HG03469 (cell line): ENCODE results near the gene NPHP1.
A peak's percentile ranks its signal among the peaks of the same experiment; 100 is the strongest.
"Not testable (repeated sequence)": the region's sequence is repeated elsewhere in the genome, so short reads cannot be mapped to it uniquely, and the experiment has no call there.

Experiments
- ATAC-seq: cut with Tn5 transposase; IDR thresholded peaks from one replicate; pipeline ENCODE4 v1.9.1; 2021; ENCODE audit warnings: mild to moderate bottlenecking, moderate library complexity, moderate number of reproducible peaks; ENCODE audit not compliant: unreplicated experiment

The NPHP1 gene

DNA sequence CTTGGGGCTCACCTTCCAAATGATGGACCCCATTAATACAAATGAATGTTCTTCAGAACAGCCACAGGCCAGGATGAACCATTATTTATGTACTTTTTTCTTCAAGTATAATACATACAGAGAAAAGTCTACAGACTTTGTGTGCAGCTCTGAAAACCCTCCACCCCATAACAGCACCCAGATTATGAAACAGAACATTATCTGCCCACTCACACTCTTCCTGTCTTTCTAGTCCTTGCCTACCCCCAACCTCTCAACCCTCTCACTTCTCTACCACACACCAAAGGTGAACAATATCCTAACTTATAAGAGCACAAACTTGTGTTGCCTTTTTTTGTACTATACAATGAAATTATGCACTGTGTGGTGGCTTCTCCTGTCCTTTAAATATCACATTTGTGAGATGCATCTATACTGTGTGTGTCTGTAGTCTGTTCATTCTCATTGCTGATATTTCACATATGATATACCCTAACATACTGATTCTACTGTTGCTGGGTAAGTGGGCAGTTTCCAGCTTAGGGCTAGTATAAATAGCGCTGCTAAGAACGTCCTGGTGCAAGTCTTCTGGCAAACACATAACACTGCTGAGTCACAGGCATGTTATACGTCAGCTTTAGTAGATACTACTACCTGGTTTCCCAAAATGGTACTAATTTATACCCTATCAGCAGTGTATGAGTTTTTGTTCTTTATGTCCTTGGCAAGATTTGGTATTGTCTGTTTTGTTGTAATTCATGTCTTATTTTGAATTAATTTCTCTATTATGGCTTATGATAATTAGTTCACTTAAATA, 1.0 kb upstream of the NPHP1 start:
- no peak for ATAC-seq

GRCh38 chr2:110198016-110198415, 6.8 kb downstream of the NPHP1 start:
- no peak for ATAC-seq

DNA sequence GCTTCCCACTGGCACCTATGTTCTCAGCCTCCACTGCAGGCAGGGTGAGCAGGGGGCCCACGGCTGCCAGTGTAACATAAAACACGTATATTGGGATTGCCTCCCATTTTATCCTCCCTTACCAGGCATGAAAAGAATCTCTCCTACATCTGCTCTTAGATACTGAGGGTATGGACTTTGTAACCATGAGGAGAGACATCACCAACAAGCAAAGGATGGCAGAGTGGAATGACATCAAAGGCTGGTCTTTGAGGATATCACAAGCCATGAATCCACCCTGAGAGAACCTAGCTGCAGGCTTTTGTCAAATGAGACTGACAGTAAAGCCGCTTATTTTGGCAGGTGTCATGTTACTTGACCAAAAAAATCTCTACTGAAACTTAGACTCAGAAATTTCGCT, 7.4 kb downstream of the NPHP1 start:
- ATAC-seq = no peak

DNA sequence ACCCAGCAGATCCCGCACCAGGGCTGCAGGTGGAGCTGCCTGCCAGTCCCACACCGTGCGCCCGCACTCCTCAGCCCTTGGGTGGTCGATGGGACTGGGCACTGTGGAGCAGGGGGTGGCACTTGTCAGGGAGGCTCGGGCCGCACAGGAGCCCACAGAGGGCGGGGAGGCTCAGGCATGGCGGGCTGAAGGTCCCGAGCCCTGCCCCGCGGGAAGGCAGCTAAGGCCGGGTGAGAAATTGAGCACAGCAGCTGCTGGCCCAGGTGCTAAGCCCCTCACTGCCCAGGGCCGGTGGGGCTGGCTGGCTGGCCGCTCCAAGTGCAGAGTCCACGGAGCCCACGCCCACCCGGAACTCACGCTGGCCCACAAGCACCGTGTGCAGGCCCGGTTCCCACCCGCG, 14.6 kb downstream of the NPHP1 start:
- not testable (repeated sequence) for ATAC-seq

DNA sequence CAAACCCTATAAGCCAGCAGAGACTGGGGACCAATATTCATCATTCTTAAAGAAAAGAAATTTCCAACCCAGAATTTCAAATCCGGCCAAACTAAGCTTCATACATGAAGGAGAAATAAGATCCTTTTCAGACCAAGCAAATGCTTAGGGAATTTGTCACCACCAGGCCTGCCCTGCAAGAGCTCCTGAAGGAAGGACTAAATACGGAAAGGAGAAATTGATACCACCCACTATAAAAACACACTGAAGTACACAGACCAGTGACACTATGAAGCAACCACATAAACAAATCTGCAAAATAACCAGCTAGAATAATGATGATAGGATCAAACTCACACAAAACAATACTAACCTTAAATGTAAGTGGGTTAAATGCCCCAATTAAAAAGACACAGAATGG, 22.4 kb downstream of the NPHP1 start:
- ATAC-seq = no peak

- no peak for ATAC-seq
Measured at GRCh38 chr2:110180036-110180435, 24.8 kb downstream of the NPHP1 start.

- no peak for ATAC-seq
Measured at GRCh38 chr2:110173523-110173922, 31.3 kb downstream of the NPHP1 start.

DNA sequence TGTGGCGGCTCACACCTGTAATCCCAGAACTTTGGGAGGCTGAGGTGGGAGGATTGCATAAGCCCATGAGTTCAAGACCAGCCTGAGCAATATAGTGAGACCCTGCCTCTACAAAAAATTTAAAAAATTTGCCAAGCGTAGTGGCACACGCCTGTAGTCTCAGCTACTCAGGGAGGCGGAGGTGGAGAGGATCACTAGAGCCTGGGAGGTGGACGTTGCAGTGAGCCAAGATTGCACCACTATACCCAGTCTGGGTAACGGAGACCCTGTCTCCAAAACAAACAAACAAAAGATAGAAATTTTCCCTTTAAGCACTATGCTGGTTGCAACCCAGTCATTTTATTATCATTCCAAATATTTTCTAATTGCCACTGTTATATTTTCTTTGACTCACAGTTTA, 32.3 kb downstream of the NPHP1 start:
- no peak for ATAC-seq

- ATAC-seq = no peak
Measured at GRCh38 chr2:110170102-110170501, 34.7 kb downstream of the NPHP1 start.

- ATAC-seq = no peak
Measured at GRCh38 chr2:110167326-110168000, 37.4 kb downstream of the NPHP1 start.

DNA sequence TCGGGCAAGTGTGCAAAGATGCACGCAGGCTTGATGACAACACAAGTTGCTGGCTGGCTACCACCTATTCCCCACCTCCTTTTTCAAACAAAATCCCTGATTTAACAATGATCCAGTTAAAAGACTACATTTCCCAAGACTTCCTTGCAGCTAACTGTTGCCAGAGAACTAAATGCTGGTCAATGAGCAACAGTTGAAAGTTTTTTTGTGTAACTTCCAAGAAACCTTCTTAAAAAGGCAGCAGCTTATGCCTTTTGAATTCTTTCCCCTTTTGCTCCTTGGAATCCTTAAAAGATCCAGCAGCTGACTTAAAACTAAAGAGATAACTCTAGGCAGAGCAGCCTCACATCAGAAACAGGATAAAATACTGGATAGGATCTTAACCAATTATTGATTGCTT, 38.5 kb downstream of the NPHP1 start:
- ATAC-seq = no peak

DNA sequence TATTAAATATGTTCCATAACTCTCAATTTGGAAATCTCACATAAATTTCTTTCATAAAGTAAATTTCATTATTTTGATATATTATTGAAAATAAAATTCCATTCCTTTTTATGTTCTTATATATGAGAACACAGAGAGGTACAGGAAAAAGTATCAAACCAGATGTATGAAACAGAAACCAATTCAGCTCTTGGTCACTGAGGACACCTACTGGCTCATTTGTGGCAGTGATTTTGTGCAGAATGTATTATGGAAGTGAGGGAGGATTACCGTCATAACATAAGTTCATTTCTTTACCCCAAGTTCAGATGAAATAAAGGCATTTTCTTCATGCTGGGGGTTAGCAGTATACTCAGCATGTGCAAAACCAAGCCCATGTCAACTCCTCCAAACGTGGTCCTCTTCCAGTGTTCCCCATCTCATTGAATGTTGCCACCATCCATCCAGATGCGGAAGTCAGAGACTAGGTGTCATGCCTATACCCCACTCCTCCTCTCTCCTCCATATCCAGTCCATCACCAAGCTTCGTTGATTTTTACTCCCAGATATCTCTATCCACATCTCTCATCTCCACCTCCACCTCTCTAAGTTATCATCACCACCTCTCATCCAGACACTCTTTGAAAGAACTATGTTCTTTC, 47.5 kb downstream of the NPHP1 start:
- peak; percentile 69 for ATAC-seq

- ATAC-seq = not testable (repeated sequence)
Measured at GRCh38 chr2:110154828-110155227, 50.0 kb downstream of the NPHP1 start.

GRCh38 chr2:110154188-110154587, 50.6 kb downstream of the NPHP1 start:
- not testable (repeated sequence) for ATAC-seq

- ATAC-seq = no peak
Measured at GRCh38 chr2:110153416-110153815, 51.4 kb downstream of the NPHP1 start.

DNA sequence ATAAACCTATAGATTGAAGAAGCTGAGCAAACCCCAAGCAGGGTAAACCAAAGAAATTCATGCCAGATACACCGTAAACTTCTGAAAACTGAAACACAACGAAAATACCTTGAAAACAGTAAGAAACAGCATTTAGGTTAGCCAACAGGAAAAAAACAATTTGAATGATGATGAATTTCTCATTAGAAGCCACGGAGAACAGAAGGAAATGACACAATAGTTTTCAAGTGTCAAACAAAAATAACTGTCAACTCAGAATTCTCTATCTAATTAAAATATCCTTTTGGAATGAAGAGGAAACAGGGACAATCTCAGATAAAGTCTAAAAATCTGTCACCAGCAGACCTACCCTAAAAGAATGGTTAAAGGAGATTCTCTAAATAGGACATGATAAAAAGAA, 51.9 kb downstream of the NPHP1 start:
- ATAC-seq = no peak

DNA sequence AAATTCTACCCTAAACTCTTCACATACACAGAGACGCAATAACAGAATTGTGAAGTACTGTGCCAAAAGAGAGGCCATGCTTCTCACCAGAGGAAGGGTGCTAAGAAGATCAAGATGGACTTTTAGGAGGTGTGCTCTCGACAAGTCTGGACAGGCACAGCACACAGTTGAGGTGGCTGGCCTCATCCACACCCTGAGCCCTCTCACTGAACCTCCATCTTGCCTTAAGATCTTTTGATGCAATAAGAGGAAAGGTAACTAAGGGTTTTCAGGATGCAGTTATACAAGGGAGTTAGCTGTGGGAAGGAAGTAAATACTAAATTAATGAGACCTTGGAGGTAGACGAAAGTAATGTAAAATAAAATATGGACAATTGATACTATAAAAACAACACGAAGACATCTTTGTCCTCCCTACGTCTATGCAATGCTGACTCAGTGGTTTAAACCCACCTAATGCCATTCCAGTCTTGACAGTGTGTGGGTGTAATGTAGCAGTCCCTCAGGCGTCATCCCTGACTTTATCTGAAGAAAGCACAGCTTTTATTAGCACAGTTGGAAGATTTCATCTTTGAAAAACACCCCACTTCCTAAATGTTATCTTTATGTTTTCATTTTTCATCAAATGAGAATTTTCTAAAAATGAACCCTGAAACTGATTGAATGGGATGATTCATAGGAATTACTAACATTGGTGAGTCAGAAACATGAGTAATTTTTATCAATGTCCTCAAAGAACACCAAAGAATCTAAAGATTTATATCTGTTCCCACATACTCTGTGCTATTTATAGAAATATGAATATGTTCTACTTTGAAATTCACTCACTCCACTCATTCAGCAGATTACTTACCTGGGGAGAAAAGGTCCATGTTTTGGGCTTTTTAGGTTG, 55.2 kb downstream of the NPHP1 start:
- ATAC-seq = no peak

GRCh38 chr2:110146945-110147332, 57.9 kb downstream of the NPHP1 start:
- ATAC-seq = no peak

DNA sequence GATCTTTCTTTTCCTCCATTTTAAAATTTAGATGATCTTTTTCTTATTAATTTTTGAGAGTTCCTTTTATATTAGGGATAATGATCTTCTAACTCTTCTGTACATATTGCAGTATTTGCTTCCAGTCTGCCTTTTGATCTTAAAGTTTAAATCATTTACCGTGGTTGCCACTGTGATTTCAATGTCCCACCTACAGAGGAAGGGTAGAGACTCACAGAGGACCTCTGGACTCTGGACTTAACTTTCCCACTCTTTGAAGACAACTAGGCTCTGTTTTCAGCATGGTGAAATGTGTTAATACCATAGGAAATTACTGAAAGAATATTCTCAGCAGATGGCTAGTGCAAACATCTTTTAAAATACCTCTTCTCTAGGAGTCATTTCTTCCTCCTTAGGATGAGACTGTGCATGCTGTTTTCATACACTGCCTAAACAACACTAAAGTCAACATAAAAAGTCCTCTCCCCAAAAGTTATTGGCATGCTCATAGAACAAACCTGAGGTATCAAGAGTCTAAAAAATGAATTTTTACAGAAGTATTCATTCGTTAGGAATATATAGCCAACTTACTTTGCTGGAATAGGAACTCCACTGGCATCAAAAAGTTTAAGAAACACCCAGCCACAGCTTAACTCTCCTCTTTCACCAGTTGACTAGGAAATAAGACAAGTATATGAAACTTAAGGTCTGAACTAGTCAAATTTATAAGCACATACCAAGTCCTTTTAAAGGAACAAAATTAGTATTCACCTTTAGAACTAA, 58.4 kb downstream of the NPHP1 start:
- no peak for ATAC-seq

DNA sequence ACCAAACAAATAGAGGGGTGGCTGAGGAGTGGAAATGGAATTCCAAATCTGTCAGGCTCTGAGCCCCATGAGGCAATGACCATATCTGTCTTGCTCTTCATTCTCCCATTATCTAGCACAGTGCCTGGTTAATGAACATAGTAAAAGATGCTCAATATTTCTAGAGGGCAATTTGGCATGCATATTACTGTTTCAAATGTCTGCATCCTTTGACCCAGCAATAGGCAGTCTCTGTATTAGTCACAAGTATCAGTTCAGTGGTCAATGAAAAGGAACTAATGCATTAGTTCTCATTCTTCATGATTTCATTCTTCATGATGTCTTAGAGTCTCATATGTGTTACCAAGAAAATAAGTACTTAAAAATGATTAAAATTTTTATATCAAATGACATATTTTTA, 60.8 kb downstream of the NPHP1 start:
- no peak for ATAC-seq
